Measurements from ENCODE around the gene BMPR1A. TPM values are rescaled to one million over a fixed set of nuclear protein-coding genes. Genes with fewer than 3 reads are reported as not detected.
A peak's percentile ranks its signal among the peaks of the same experiment; 100 is the strongest.

Gene BMPR1A
- total and polyA plus RNA-seq, 10 of the 15 experiments (the other 5 are each of a cell fraction or from before 2014, with no cell fraction given): 2.3 to 22.7 (median 13.1) TPM

GRCh38 chr10:86801995-86802394 lies 45.6 kb downstream of the BMPR1A start (continued):
- TF ChIP-seq MLLT1 (IDR thresholded peaks at IDR 0.05) (no peak), CBX3 (IDR thresholded peaks at IDR 0.05; ENCODE audit: borderline replicate concordance, low read depth) (no peak), YY1 (IDR thresholded peaks at IDR 0.05; ENCODE audit: low read depth, low read length) (no peak), DPF2 (IDR thresholded peaks at IDR 0.05) (no peak), NR2C1 (IDR thresholded peaks at IDR 0.05) (no peak), MYC (IDR thresholded peaks at IDR 0.05; ENCODE audit: insufficient read depth, insufficient read length, insufficient replicate concordance, low read length, severe bottlenecking) (no peak), POLR2AphosphoS2 (IDR thresholded peaks at IDR 0.05; ENCODE audit: low read depth, low read length) (no peak)

GRCh38 chr10:86802473-86803108 lies 46.2 kb downstream of the BMPR1A start:
- ChIA-PET CTCF (no interaction called here), POLR2A (interaction anchor here (0.5 to 0.6 kb wide), 2 partner anchors 32 to 389 kb away, joined by 3 read pairs; no protein-coding TSS in a partner anchor), SMC1A (ENCODE audit: uncharacterized antibody, unreplicated experiment) (interaction anchor here (0.6 to 1.2 kb wide), 5 partner anchors 12 to 98 kb away, joined by 3 to 5 read pairs (median 3); no protein-coding TSS in a partner anchor), RAD21 (ENCODE audit: unreplicated experiment) (no interaction called here)
- in situ Hi-C loops (cut with MboI) (no loop called here), intact Hi-C loops (cut with micrococcal nuclease; ENCODE audit: unreplicated experiment) (no loop called here)
- Histone ChIP-seq H3K4me2 (ENCODE audit: control insufficient read depth, insufficient read depth) (0 out of 2 replicates have a peak overlapping the region, but pooled peaks have one; percentile 8), H3K4me3 (no peak overlapping the region), H3K79me2 (ENCODE audit: control insufficient read depth, insufficient read depth, low read length) (peaks cover 19% of the 10 kb centered on the region), H3K27ac (ENCODE audit: control insufficient read depth, insufficient read depth) (no peak overlapping the region), H3K36me3 (ENCODE audit: control insufficient read depth in 2 of 2, insufficient read depth in 2 of 2, low read length in 1 of 2) (no peaks in the 10 kb centered on the region), H2AFZ (ENCODE audit: control insufficient read depth, low read depth, low read length) (no peak overlapping the region), H3K9me3 (replicated peaks; ENCODE audit: control insufficient read depth, insufficient read depth, low read length) (no peaks in the 10 kb centered on the region), H3K4me1 (ENCODE audit: control insufficient read depth, insufficient read depth, low read length) (peaks cover 6% of the 10 kb centered on the region; the same call in 1 of the 2 replicates), H4K20me1 (ENCODE audit: control insufficient read depth, insufficient read depth) (no peaks in the 10 kb centered on the region), H3K9ac (ENCODE audit: control insufficient read depth, insufficient read depth, low read length) (no peak overlapping the region), H3K27me3 (replicated peaks in 1 of 2; ENCODE audit: control insufficient read depth in 2 of 2, insufficient read depth in 2 of 2, low read length in 1 of 2) (no peaks in the 10 kb centered on the region)
- FAIRE-seq (peak; percentile 35), ATAC-seq (peak; percentile 40), DNase-seq (ENCODE audit: low read depth, low spot score) (peak; percentile 31)
- no TSS peak for BruUV-seq (replicated peaks)
- WGBS (ENCODE audit: insufficient coverage, insufficient replicate concordance, low lambda C conversion rate, missing lambda C conversion rate): 58% methylated on average over 4 of the region's 6 CpGs
- TF ChIP-seq NFYA (IDR thresholded peaks at IDR 0.05; ENCODE audit: borderline replicate concordance, low read depth, low read length) (no peak), SKIL (IDR thresholded peaks at IDR 0.05; ENCODE audit: low read depth, poor library complexity, severe bottlenecking) (no peak), ZZZ3 (IDR thresholded peaks at IDR 0.05; ENCODE audit: control insufficient read depth, insufficient read length, low read depth) (no peak), ZNF384 (IDR thresholded peaks at IDR 0.05; ENCODE audit: borderline replicate concordance, low read depth, low read length) (peak; percentile 53; the same call in 1 of the 2 replicates), CREB1 (IDR thresholded peaks at IDR 0.05; ENCODE audit: low read depth) (peak; percentile 52; the same call in 1 of the 2 replicates), BACH1 (IDR thresholded peaks at IDR 0.05; ENCODE audit: borderline replicate concordance) (no peak), CREM (IDR thresholded peaks at IDR 0.05; ENCODE audit: low read depth) (0 out of 2 replicates have a peak, but pooled peaks have one; percentile 30), RELB (IDR thresholded peaks at IDR 0.05; ENCODE audit: low read depth) (no peak)

Measured in GM12878 (cell line).